Body of pancreas (tissue), 4 donors: Measurements from ENCODE around the gene SNRNP27.

ENCODE experiments used
- POLR2A ChIP-seq, 3 donors: fragments of 450-650 bp; IDR thresholded peaks; one replicate each; pipeline ENCODE4 v1.6.1; 2016; ENCODE audit warnings: antibody characterized with exemption in 3 of 3, mild to moderate bottlenecking in 2 of 3
- TF ChIP-seq, protein P1 (sequence below), 7 experiments: fragments of 450-650 bp in 4 of 7; fragments of 200-600 bp in 3 of 7; sonication (generic) in 3 of 7; IDR thresholded peaks; one replicate each; pipeline ENCODE4 v1.5.1; 2016 to 2019; ENCODE audit warnings: antibody characterized with exemption in 7 of 7

DNA sequence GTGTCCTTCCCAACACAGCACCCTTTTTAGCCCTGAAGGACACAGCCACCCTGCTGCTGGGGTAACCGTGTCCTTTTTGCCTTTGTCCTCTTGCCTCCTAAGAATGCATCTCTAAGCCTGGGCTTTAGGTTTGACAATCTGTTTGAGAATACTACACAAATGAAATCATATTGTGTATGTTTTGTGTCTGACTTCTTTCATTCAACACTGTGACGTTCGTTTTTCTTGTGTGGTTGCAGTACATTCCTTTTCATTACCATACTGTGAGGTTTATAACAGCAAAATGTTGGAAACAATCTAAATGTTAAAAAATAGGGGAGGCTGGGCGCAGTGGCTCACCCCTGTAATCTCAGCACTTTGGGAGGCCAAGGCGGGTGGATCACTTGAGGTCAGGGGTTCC lies 56.5 kb downstream of the SNRNP27 start:
- TF ChIP-seq, protein P1, sequence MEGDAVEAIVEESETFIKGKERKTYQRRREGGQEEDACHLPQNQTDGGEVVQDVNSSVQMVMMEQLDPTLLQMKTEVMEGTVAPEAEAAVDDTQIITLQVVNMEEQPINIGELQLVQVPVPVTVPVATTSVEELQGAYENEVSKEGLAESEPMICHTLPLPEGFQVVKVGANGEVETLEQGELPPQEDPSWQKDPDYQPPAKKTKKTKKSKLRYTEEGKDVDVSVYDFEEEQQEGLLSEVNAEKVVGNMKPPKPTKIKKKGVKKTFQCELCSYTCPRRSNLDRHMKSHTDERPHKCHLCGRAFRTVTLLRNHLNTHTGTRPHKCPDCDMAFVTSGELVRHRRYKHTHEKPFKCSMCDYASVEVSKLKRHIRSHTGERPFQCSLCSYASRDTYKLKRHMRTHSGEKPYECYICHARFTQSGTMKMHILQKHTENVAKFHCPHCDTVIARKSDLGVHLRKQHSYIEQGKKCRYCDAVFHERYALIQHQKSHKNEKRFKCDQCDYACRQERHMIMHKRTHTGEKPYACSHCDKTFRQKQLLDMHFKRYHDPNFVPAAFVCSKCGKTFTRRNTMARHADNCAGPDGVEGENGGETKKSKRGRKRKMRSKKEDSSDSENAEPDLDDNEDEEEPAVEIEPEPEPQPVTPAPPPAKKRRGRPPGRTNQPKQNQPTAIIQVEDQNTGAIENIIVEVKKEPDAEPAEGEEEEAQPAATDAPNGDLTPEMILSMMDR (IDR thresholded peaks at IDR 0.05) = no peak
- TF ChIP-seq POLR2A (IDR thresholded peaks at IDR 0.05) = no peak
